Esophagus mucosa (tissue), 1 donor: Measurements from ENCODE around the gene RORB. TPM values are rescaled to one million over a fixed set of nuclear protein-coding genes. Genes with fewer than 3 reads are reported as not detected.

Experiments used
- ATAC-seq: fragments of 200-7000 bp; cut with Tn5 transposase; one replicate; pipeline ENCODE4 v1.9.1; 2020
- total RNA-seq: library from RNA; stranded (reverse); gene quantifications from one replicate; pipeline ENCODE4 v1.2.4, GENCODE V29; 2023
- donor health status: DM: yes; HTN: yes; CAD: no.

RORB gene
- total RNA-seq, 1 donor from 2014 or later: 0.08 TPM

- no peak for ATAC-seq
Measured at GRCh38 chr9:74721696-74722660, 224.8 kb downstream of the RORB start.

GRCh38 chr9:74724317-74724716 lies 227.2 kb downstream of the RORB start:
- no peak for ATAC-seq

GRCh38 chr9:74726581-74726980 lies 229.4 kb downstream of the RORB start:
- ATAC-seq: no peak

- no peak for ATAC-seq
Measured at GRCh38 chr9:74728176-74728575, 231.0 kb downstream of the RORB start.

GRCh38 chr9:74729136-74729695 lies 232.1 kb downstream of the RORB start:
- ATAC-seq: no peak

GRCh38 chr9:74735761-74736160 lies 238.6 kb downstream of the RORB start:
- ATAC-seq: no peak

- ATAC-seq: no peak
Measured at GRCh38 chr9:74736646-74737045, 239.5 kb downstream of the RORB start.

- ATAC-seq: no peak
Measured at GRCh38 chr9:74742191-74742790, 245.2 kb downstream of the RORB start.
